Measurements from ENCODE around the gene POU2F3. TPM values are rescaled to one million over a fixed set of nuclear protein-coding genes. Genes with fewer than 3 reads are reported as not detected.

POU2F3 gene
- polyA plus RNA-seq, 1 experiment = not detected

GRCh38 chr11:120338107-120338933 is 98.4 kb downstream of the POU2F3 start:
- H3K27ac ChIP-seq (ENCODE audit: low read depth, low read length) = no peak overlapping the region
- no peaks in the 10 kb centered on the region for H3K9me3 ChIP-seq (ENCODE audit: control insufficient read depth, insufficient read depth, low read length)
- peak overlapping the region; percentile 87 for H3K4me3 ChIP-seq (ENCODE audit: low read depth, low read length)
- POLR2A ChIA-PET = interaction anchor here (0.6 to 1.6 kb wide), 4 partner anchors 11 to 103 kb away, joined by 3 to 6 read pairs (median 5); no protein-coding TSS in a partner anchor
- H3K27me3 ChIP-seq (ENCODE audit: control insufficient read depth, insufficient read depth, low read length) = no peaks in the 10 kb centered on the region
- CTCF ChIA-PET = no interaction called here
- TF ChIP-seq, protein P1, sequence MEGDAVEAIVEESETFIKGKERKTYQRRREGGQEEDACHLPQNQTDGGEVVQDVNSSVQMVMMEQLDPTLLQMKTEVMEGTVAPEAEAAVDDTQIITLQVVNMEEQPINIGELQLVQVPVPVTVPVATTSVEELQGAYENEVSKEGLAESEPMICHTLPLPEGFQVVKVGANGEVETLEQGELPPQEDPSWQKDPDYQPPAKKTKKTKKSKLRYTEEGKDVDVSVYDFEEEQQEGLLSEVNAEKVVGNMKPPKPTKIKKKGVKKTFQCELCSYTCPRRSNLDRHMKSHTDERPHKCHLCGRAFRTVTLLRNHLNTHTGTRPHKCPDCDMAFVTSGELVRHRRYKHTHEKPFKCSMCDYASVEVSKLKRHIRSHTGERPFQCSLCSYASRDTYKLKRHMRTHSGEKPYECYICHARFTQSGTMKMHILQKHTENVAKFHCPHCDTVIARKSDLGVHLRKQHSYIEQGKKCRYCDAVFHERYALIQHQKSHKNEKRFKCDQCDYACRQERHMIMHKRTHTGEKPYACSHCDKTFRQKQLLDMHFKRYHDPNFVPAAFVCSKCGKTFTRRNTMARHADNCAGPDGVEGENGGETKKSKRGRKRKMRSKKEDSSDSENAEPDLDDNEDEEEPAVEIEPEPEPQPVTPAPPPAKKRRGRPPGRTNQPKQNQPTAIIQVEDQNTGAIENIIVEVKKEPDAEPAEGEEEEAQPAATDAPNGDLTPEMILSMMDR (IDR thresholded peaks at IDR 0.05; ENCODE audit: low read depth, low read length) = no peak
- no peak for DNase-seq (ENCODE audit: low read depth, low spot score)

- no peak for DNase-seq (ENCODE audit: low read depth, low spot score)
- CTCF ChIA-PET = interaction anchor here (0.9 kb wide), 1 partner anchor 346 kb away, joined by 3 read pairs; no protein-coding TSS in a partner anchor
- H3K27me3 ChIP-seq (ENCODE audit: control insufficient read depth, insufficient read depth, low read length) = no peaks in the 10 kb centered on the region
- no peaks in the 10 kb centered on the region for H3K9me3 ChIP-seq (ENCODE audit: control insufficient read depth, insufficient read depth, low read length)
- TF ChIP-seq, protein P1 (IDR thresholded peaks at IDR 0.05; ENCODE audit: low read depth, low read length) = no peak
- POLR2A ChIA-PET = interaction anchor here (0.6 to 1.6 kb wide), 4 partner anchors 15 to 160 kb away, joined by 3 to 8 read pairs (median 4); no protein-coding TSS in a partner anchor
- H3K27ac ChIP-seq (ENCODE audit: low read depth, low read length) = no peak overlapping the region
- H3K4me3 ChIP-seq (ENCODE audit: low read depth, low read length) = peak overlapping the region; percentile 87
Measured at GRCh38 chr11:120339394-120339890, 99.5 kb downstream of the POU2F3 start.

DNA sequence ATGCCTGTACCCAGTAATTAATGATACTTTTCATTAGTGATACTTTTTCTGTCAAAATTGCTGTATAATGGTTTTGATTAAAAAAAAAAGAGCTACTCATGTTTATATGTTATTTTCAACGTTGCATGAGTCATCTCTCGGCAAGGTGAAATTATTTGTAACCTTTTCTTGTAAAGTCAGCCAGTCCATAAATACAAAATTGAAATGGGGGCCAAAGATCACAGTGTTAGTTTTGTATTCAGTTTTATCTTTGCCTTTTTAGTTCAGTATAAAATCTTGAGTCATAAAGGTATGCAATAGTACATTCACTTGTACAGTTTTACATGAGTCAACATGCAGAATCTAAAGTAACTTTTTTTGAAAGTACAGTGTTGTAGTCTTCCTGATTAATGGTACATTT is 100.6 kb downstream of the POU2F3 start:
- Histone ChIP-seq H3K27me3 (ENCODE audit: control insufficient read depth, insufficient read depth, low read length) (no peaks in the 10 kb centered on the region), H3K4me3 (ENCODE audit: low read depth, low read length) (peak overlapping the region; percentile 87), H3K9me3 (ENCODE audit: control insufficient read depth, insufficient read depth, low read length) (no peaks in the 10 kb centered on the region), H3K27ac (ENCODE audit: low read depth, low read length) (no peak overlapping the region)
- no peak for DNase-seq (ENCODE audit: low read depth, low spot score)
- POLR2A ChIA-PET = no interaction called here
- TF ChIP-seq, protein P1 (IDR thresholded peaks at IDR 0.05; ENCODE audit: low read depth, low read length) = no peak
- CTCF ChIA-PET = interaction anchor here (0.7 kb wide), 1 partner anchor 12 kb away, joined by 3 read pairs; no protein-coding TSS in a partner anchor

DNA sequence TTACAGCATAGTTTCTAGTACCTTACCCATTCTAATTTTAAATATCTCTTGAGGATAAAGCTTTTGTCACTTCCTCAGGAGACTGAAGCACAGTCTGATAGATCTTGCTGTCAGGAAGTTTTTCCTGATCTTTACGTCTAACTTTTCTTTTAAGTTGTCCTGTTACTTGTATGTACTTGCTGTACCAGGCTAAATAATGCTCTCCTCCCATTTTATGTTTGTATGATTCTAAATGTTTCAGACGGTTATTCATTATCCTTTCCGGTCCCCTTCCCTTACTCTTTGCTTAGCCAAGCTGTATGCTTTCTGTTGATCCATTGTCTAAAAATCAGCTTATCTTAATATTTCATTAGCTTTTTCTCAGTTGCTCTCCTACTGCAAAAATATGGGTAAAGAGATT is 102.3 kb downstream of the POU2F3 start:
- no peaks in the 10 kb centered on the region for H3K9me3 ChIP-seq (ENCODE audit: control insufficient read depth, insufficient read depth, low read length)
- DNase-seq (ENCODE audit: low read depth, low spot score) = no peak
- no peak overlapping the region for H3K4me3 ChIP-seq (ENCODE audit: low read depth, low read length)
- TF ChIP-seq, protein P1 (IDR thresholded peaks at IDR 0.05; ENCODE audit: low read depth, low read length) = no peak
- ChIA-PET POLR2A (no interaction called here), CTCF (interaction anchor here (1.2 kb wide), 1 partner anchor 172 kb away, joined by 4 read pairs; no protein-coding TSS in a partner anchor)
- no peaks in the 10 kb centered on the region for H3K27me3 ChIP-seq (ENCODE audit: control insufficient read depth, insufficient read depth, low read length)
- no peak overlapping the region for H3K27ac ChIP-seq (ENCODE audit: low read depth, low read length)

DNA sequence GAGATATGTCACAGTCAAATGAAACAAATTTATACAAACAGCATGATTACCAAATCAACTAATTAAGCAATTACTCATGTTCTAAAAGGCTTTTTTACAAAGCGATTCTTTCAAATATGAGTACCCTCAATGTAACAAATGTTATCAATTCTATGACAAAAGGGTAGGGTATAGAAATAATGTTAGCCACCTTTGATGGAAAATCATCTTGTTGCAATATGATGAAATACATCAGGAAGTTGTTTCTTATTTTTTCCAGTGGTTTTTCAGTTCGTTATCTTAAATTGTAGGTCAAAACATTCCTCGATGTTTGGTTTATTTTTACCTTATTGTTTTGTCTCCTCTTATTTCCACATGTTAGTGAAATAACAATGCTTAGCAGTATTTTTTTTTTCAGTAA is 102.7 kb downstream of the POU2F3 start:
- DNase-seq (ENCODE audit: low read depth, low spot score) = no peak
- ChIA-PET POLR2A (no interaction called here), CTCF (no interaction called here)
- H3K4me3 ChIP-seq (ENCODE audit: low read depth, low read length) = no peak overlapping the region
- TF ChIP-seq, protein P1 (IDR thresholded peaks at IDR 0.05; ENCODE audit: low read depth, low read length) = no peak
- H3K27ac ChIP-seq (ENCODE audit: low read depth, low read length) = no peak overlapping the region
- no peaks in the 10 kb centered on the region for H3K27me3 ChIP-seq (ENCODE audit: control insufficient read depth, insufficient read depth, low read length)
- no peaks in the 10 kb centered on the region for H3K9me3 ChIP-seq (ENCODE audit: control insufficient read depth, insufficient read depth, low read length)
